HG02610 (cell line): Measurements from ENCODE around the gene ADPRM.
"Not testable (repeated sequence)": the region's sequence is repeated elsewhere in the genome, so short reads cannot be mapped to it uniquely, and the experiment has no call there.

Source experiments
- ATAC-seq: cut with Tn5 transposase; IDR thresholded peaks from one replicate; pipeline ENCODE4 v1.9.1; 2021; ENCODE audit warnings: mild to moderate bottlenecking, moderate library complexity; ENCODE audit not compliant: unreplicated experiment

Gene ADPRM

GRCh38 chr17:10698096-10698818, 863 bp downstream of the ADPRM start:
- no peak for ATAC-seq

- no peak for ATAC-seq
Measured at GRCh38 chr17:10699856-10700255, 2.5 kb downstream of the ADPRM start.

GRCh38 chr17:10702574-10702973, 5.2 kb downstream of the ADPRM start:
- no peak for ATAC-seq

GRCh38 chr17:10705727-10706126, 8.3 kb downstream of the ADPRM start:
- ATAC-seq, result no peak

GRCh38 chr17:10713318-10713717, 15.9 kb downstream of the ADPRM start:
- no peak for ATAC-seq

GRCh38 chr17:10716218-10716617, 18.8 kb downstream of the ADPRM start:
- no peak for ATAC-seq

GRCh38 chr17:10718547-10718946, 21.2 kb downstream of the ADPRM start:
- ATAC-seq, result no peak

- ATAC-seq, result no peak
Measured at GRCh38 chr17:10724546-10725195, 27.3 kb downstream of the ADPRM start.

- no peak for ATAC-seq
Measured at GRCh38 chr17:10725262-10725661, 27.9 kb downstream of the ADPRM start.

GRCh38 chr17:10726196-10726595, 28.8 kb downstream of the ADPRM start:
- ATAC-seq, result no peak

GRCh38 chr17:10727192-10727591, 29.8 kb downstream of the ADPRM start:
- no peak for ATAC-seq

- no peak for ATAC-seq
Measured at GRCh38 chr17:10728331-10728892, 31.0 kb downstream of the ADPRM start.

GRCh38 chr17:10729334-10730193, 32.2 kb downstream of the ADPRM start, which contains the start of gene TMEM220:
Gene TMEM220 (minus strand): TSS chr17:10730023. CDS start chr17:10729851, 172 bp downstream.
- ATAC-seq, result peak; percentile 65

GRCh38 chr17:10730247-10730646, 32.9 kb downstream of the ADPRM start:
- not testable (repeated sequence) for ATAC-seq

GRCh38 chr17:10731408-10731879, 34.0 kb downstream of the ADPRM start:
- ATAC-seq, result no peak

GRCh38 chr17:10732121-10732520, 34.7 kb downstream of the ADPRM start:
- ATAC-seq, result not testable (repeated sequence)

GRCh38 chr17:10733666-10734065, 36.3 kb downstream of the ADPRM start:
- no peak for ATAC-seq

GRCh38 chr17:10735251-10735650, 37.9 kb downstream of the ADPRM start:
- no peak for ATAC-seq

- ATAC-seq, result no peak
Measured at GRCh38 chr17:10735821-10736220, 38.4 kb downstream of the ADPRM start.

GRCh38 chr17:10737168-10737622, 39.8 kb downstream of the ADPRM start:
- ATAC-seq, result no peak

- ATAC-seq, result no peak
Measured at GRCh38 chr17:10737736-10738135, 40.3 kb downstream of the ADPRM start.
